ENCODE results near the gene DHDDS.

Gene DHDDS

DNA sequence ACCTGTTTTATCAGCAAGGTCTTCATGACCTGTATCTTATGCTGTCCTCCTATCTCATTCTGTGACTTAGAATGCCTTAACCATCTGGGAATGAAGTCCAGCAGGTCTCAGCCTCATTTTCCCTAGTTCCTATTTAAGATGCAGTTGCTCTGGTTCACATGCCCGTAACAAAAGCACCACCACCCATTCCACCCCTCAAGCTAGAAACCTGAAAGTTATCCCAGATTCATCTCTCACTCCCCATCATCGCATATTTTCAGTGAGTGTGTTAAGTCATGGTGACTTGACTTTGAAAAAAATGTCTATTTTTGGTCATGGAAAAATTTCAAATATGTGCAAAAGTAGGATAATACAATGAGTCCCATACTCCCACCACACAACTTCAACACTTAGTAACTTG is 51.9 kb downstream of the DHDDS start:
- H3K4me2 ChIP-seq (ENCODE audit: insufficient read depth, low read length, poor library complexity, severe bottlenecking) = no peak overlapping the region
- no peak for DNase-seq (ENCODE audit: low spot score)
- no peak overlapping the region for H2BK15ac ChIP-seq (ENCODE audit: low read length)
- H3K14ac ChIP-seq (ENCODE audit: low read length) = no peak overlapping the region
- H4K91ac ChIP-seq (ENCODE audit: low read depth, low read length, poor library complexity) = no peak overlapping the region
- no peak overlapping the region for H2BK120ac ChIP-seq (ENCODE audit: low read depth, low read length)
- no peaks in the 10 kb centered on the region for H3K27me3 ChIP-seq (ENCODE audit: control insufficient read depth in 3 of 3, insufficient read depth in 3 of 3, low read depth in 1 of 3, low read length in 3 of 3)
- no peak overlapping the region for H2AK5ac ChIP-seq (ENCODE audit: low read depth, low read length)
- no peak overlapping the region for H2AFZ ChIP-seq (ENCODE audit: low read length)
- no peak overlapping the region for H3K18ac ChIP-seq (ENCODE audit: low read length)
- H3K9me3 ChIP-seq (replicated peaks in 1 of 2; ENCODE audit: control insufficient read depth in 2 of 2, insufficient read depth in 1 of 2, low read depth in 1 of 2, low read length in 2 of 2) = no peaks in the 10 kb centered on the region
- H3K27ac ChIP-seq (replicated peaks; ENCODE audit: low read length) = no peak overlapping the region
- peaks cover 2 to 16% of the 10 kb centered on the region in 2 donors for H3K36me3 ChIP-seq (replicated peaks in 1 of 2; ENCODE audit: control insufficient read depth in 2 of 2, insufficient read depth in 2 of 2, low read length in 2 of 2)
- H3K23ac ChIP-seq (ENCODE audit: low read depth, low read length, poor library complexity) = no peak overlapping the region
- no CpG with 5 or more reads among the region's 2 CpGs for WGBS, 2 donors (ENCODE audit: extremely low coverage in 2 of 2, insufficient read length in 2 of 2, insufficient replicate concordance in 1 of 2)
- H3K4me1 ChIP-seq (ENCODE audit: control insufficient read depth in 2 of 2, insufficient read depth in 1 of 2, low read depth in 1 of 2, low read length in 2 of 2) = no peaks in the 10 kb centered on the region
- H2BK5ac ChIP-seq (ENCODE audit: low read length) = no peak overlapping the region
- no peak overlapping the region for H3K4me3 ChIP-seq (ENCODE audit: low read length in 2 of 2)
- H4K8ac ChIP-seq (ENCODE audit: low read depth, low read length) = no peak overlapping the region
- no peaks in the 10 kb centered on the region for H3K79me1 ChIP-seq (ENCODE audit: low read depth, low read length)
- H3K4ac ChIP-seq (ENCODE audit: low read length) = no peak overlapping the region
- no peak overlapping the region for H3K9ac ChIP-seq (ENCODE audit: low read depth, low read length, poor library complexity)
- no peak overlapping the region for H2BK12ac ChIP-seq (ENCODE audit: low read length)

GRCh38 chr1:26490155-26490554 is 58.0 kb downstream of the DHDDS start:
- H4K91ac ChIP-seq (ENCODE audit: low read depth, low read length, poor library complexity) = no peak overlapping the region
- peak overlapping the region; percentile 26 for H3K23ac ChIP-seq (ENCODE audit: low read depth, low read length, poor library complexity)
- no peak overlapping the region for H4K8ac ChIP-seq (ENCODE audit: low read depth, low read length)
- no peak overlapping the region for H3K14ac ChIP-seq (ENCODE audit: low read length)
- no peak overlapping the region for H3K4ac ChIP-seq (ENCODE audit: low read length)
- H2AFZ ChIP-seq (ENCODE audit: low read length) = no peak overlapping the region
- peaks cover 0 to 3% (median 0%) of the 10 kb centered on the region in 3 experiments for H3K27me3 ChIP-seq (ENCODE audit: control insufficient read depth in 3 of 3, insufficient read depth in 3 of 3, low read depth in 1 of 3, low read length in 3 of 3)
- peaks cover 0 to 3% of the 10 kb centered on the region in 2 donors for H3K4me1 ChIP-seq (ENCODE audit: control insufficient read depth in 2 of 2, insufficient read depth in 1 of 2, low read depth in 1 of 2, low read length in 2 of 2)
- H3K18ac ChIP-seq (ENCODE audit: low read length) = no peak overlapping the region
- H3K36me3 ChIP-seq (replicated peaks in 1 of 2; ENCODE audit: control insufficient read depth in 2 of 2, insufficient read depth in 2 of 2, low read length in 2 of 2) = no peaks in the 10 kb centered on the region
- H3K27ac ChIP-seq (replicated peaks; ENCODE audit: low read length) = no peak overlapping the region
- H3K4me2 ChIP-seq (ENCODE audit: insufficient read depth, low read length, poor library complexity, severe bottlenecking) = no peak overlapping the region
- no CpG with 5 or more reads among the region's 4 CpGs for WGBS, 2 donors (ENCODE audit: extremely low coverage in 2 of 2, insufficient read length in 2 of 2, insufficient replicate concordance in 1 of 2)
- no peak overlapping the region for H2BK5ac ChIP-seq (ENCODE audit: low read length)
- H3K9me3 ChIP-seq (replicated peaks in 1 of 2; ENCODE audit: control insufficient read depth in 2 of 2, insufficient read depth in 1 of 2, low read depth in 1 of 2, low read length in 2 of 2) = no peaks in the 10 kb centered on the region
- no peaks in the 10 kb centered on the region for H3K79me1 ChIP-seq (ENCODE audit: low read depth, low read length)
- no peak overlapping the region for H2BK120ac ChIP-seq (ENCODE audit: low read depth, low read length)
- DNase-seq (ENCODE audit: low spot score) = no peak
- no peak overlapping the region for H2BK12ac ChIP-seq (ENCODE audit: low read length)
- H2AK5ac ChIP-seq (ENCODE audit: low read depth, low read length) = peak overlapping the region; percentile 23
- peak overlapping the region; percentile 10 for H3K9ac ChIP-seq (ENCODE audit: low read depth, low read length, poor library complexity)
- H3K4me3 ChIP-seq (ENCODE audit: low read length in 2 of 2) = no peak overlapping the region
- H2BK15ac ChIP-seq (ENCODE audit: low read length) = no peak overlapping the region

- no peaks in the 10 kb centered on the region for H3K36me3 ChIP-seq (replicated peaks in 1 of 2; ENCODE audit: control insufficient read depth in 2 of 2, insufficient read depth in 2 of 2, low read length in 2 of 2)
- H3K4me2 ChIP-seq (ENCODE audit: insufficient read depth, low read length, poor library complexity, severe bottlenecking) = no peak overlapping the region
- no peak overlapping the region for H3K9ac ChIP-seq (ENCODE audit: low read depth, low read length, poor library complexity)
- H3K18ac ChIP-seq (ENCODE audit: low read length) = no peak overlapping the region
- H2AK5ac ChIP-seq (ENCODE audit: low read depth, low read length) = no peak overlapping the region
- H2BK15ac ChIP-seq (ENCODE audit: low read length) = no peak overlapping the region
- H4K91ac ChIP-seq (ENCODE audit: low read depth, low read length, poor library complexity) = no peak overlapping the region
- no peak overlapping the region for H3K14ac ChIP-seq (ENCODE audit: low read length)
- H2BK120ac ChIP-seq (ENCODE audit: low read depth, low read length) = no peak overlapping the region
- no peak overlapping the region for H2BK5ac ChIP-seq (ENCODE audit: low read length)
- no peaks in the 10 kb centered on the region for H3K79me1 ChIP-seq (ENCODE audit: low read depth, low read length)
- no peaks in the 10 kb centered on the region for H3K9me3 ChIP-seq (replicated peaks in 1 of 2; ENCODE audit: control insufficient read depth in 2 of 2, insufficient read depth in 1 of 2, low read depth in 1 of 2, low read length in 2 of 2)
- no peak overlapping the region for H2AFZ ChIP-seq (ENCODE audit: low read length)
- H3K4ac ChIP-seq (ENCODE audit: low read length) = no peak overlapping the region
- H3K27me3 ChIP-seq (ENCODE audit: control insufficient read depth in 3 of 3, insufficient read depth in 3 of 3, low read depth in 1 of 3, low read length in 3 of 3) = peaks cover 0 to 3% (median 0%) of the 10 kb centered on the region in 3 experiments
- H3K27ac ChIP-seq (replicated peaks; ENCODE audit: low read length) = no peak overlapping the region
- no peak overlapping the region for H2BK12ac ChIP-seq (ENCODE audit: low read length)
- no peak for DNase-seq (ENCODE audit: low spot score)
- H3K4me3 ChIP-seq (ENCODE audit: low read length in 2 of 2) = no peak overlapping the region
- no peak overlapping the region for H3K23ac ChIP-seq (ENCODE audit: low read depth, low read length, poor library complexity)
- peaks cover 0 to 3% of the 10 kb centered on the region in 2 donors for H3K4me1 ChIP-seq (ENCODE audit: control insufficient read depth in 2 of 2, insufficient read depth in 1 of 2, low read depth in 1 of 2, low read length in 2 of 2)
- WGBS, 2 donors (ENCODE audit: extremely low coverage in 2 of 2, insufficient read length in 2 of 2, insufficient replicate concordance in 1 of 2) = no CpG with 5 or more reads among the region's 3 CpGs
- no peak overlapping the region for H4K8ac ChIP-seq (ENCODE audit: low read depth, low read length)
These were observed 61.1 kb downstream of the DHDDS start for GRCh38 chr1:26493267-26493666.

GRCh38 chr1:26493938-26494337 is 61.8 kb downstream of the DHDDS start:
- Histone ChIP-seq H3K27ac (replicated peaks; ENCODE audit: low read length) (no peak overlapping the region), H3K79me1 (ENCODE audit: low read depth, low read length) (no peaks in the 10 kb centered on the region), H3K4me3 (ENCODE audit: low read length in 2 of 2) (no peak overlapping the region), H3K27me3 (ENCODE audit: control insufficient read depth in 3 of 3, insufficient read depth in 3 of 3, low read depth in 1 of 3, low read length in 3 of 3) (peaks cover 0 to 3% (median 0%) of the 10 kb centered on the region in 3 experiments), H3K4ac (ENCODE audit: low read length) (no peak overlapping the region), H4K91ac (ENCODE audit: low read depth, low read length, poor library complexity) (no peak overlapping the region), H3K4me1 (ENCODE audit: control insufficient read depth in 2 of 2, insufficient read depth in 1 of 2, low read depth in 1 of 2, low read length in 2 of 2) (peaks cover 0 to 3% of the 10 kb centered on the region in 2 donors), H3K4me2 (ENCODE audit: insufficient read depth, low read length, poor library complexity, severe bottlenecking) (no peak overlapping the region), H3K23ac (ENCODE audit: low read depth, low read length, poor library complexity) (no peak overlapping the region), H2BK12ac (ENCODE audit: low read length) (no peak overlapping the region), H2AK5ac (ENCODE audit: low read depth, low read length) (no peak overlapping the region), H2BK120ac (ENCODE audit: low read depth, low read length) (no peak overlapping the region), H3K14ac (ENCODE audit: low read length) (no peak overlapping the region), H3K9me3 (replicated peaks in 1 of 2; ENCODE audit: control insufficient read depth in 2 of 2, insufficient read depth in 1 of 2, low read depth in 1 of 2, low read length in 2 of 2) (no peaks in the 10 kb centered on the region), H3K9ac (ENCODE audit: low read depth, low read length, poor library complexity) (no peak overlapping the region), H2BK5ac (ENCODE audit: low read length) (no peak overlapping the region), H2AFZ (ENCODE audit: low read length) (no peak overlapping the region), H2BK15ac (ENCODE audit: low read length) (no peak overlapping the region), H3K18ac (ENCODE audit: low read length) (no peak overlapping the region), H4K8ac (ENCODE audit: low read depth, low read length) (no peak overlapping the region), H3K36me3 (replicated peaks in 1 of 2; ENCODE audit: control insufficient read depth in 2 of 2, insufficient read depth in 2 of 2, low read length in 2 of 2) (no peaks in the 10 kb centered on the region)
- WGBS, 2 donors (ENCODE audit: extremely low coverage in 2 of 2, insufficient read length in 2 of 2, insufficient replicate concordance in 1 of 2) = no CpG with 5 or more reads among the region's 3 CpGs
- DNase-seq (ENCODE audit: low spot score) = no peak
